Muscle layer of duodenum (tissue), 2 donors: ENCODE results near the gene DTWD2.
"Not testable (repeated sequence)": the region's sequence is repeated elsewhere in the genome, so short reads cannot be mapped to it uniquely, and the experiment has no call there.

Experiments used
- H3K27ac ChIP-seq: one replicate; pipeline ENCODE4 v1.7.0; 2013; ENCODE audit warnings: mild to moderate bottlenecking, low read length
- H3K27me3 ChIP-seq: one replicate; pipeline ENCODE4 v1.7.0; 2013; ENCODE audit warnings: low read depth, mild to moderate bottlenecking, control low read depth, low read length
- H3K36me3 ChIP-seq, 2 donors: one replicate each; pipeline ENCODE4 v1.7.0; 2013; ENCODE audit warnings: low read length in 2 of 2, control low read depth in 1 of 2, mild to moderate bottlenecking in 1 of 2; ENCODE audit not compliant: insufficient read depth in 2 of 2, control insufficient read depth in 1 of 2
- H3K4me1 ChIP-seq, 2 donors: one replicate each; pipeline ENCODE4 v1.7.0; 2013; ENCODE audit warnings: low read length in 2 of 2, mild to moderate bottlenecking in 2 of 2, control low read depth in 1 of 2, moderate library complexity in 1 of 2; ENCODE audit not compliant: insufficient read depth in 2 of 2, control insufficient read depth in 1 of 2
- H3K4me3 ChIP-seq, 2 donors: one replicate each; pipeline ENCODE4 v1.7.0; 2013; ENCODE audit warnings: low read length in 2 of 2, low read depth in 1 of 2, mild to moderate bottlenecking in 1 of 2
- H3K9me3 ChIP-seq, 2 donors: one replicate each; pipeline ENCODE4 v1.7.0; 2013; ENCODE audit warnings: low read length in 2 of 2, control low read depth in 1 of 2, mild to moderate bottlenecking in 1 of 2; ENCODE audit not compliant: control insufficient read depth in 1 of 2
- donor health status: healthy.

DTWD2 gene

GRCh38 chr5:118902656-118903438 lies 85.5 kb downstream of the DTWD2 start:
- H3K27ac ChIP-seq, result no peak overlapping the region
- H3K9me3 ChIP-seq, result no peaks in the 10 kb centered on the region
- H3K27me3 ChIP-seq, result no peaks in the 10 kb centered on the region
- no peaks in the 10 kb centered on the region for H3K36me3 ChIP-seq
- H3K4me3 ChIP-seq, result no peak overlapping the region
- H3K4me1 ChIP-seq, result no peaks in the 10 kb centered on the region

- Histone ChIP-seq H3K4me3 (no peak overlapping the region), H3K27me3 (no peaks in the 10 kb centered on the region), H3K36me3 (no peaks in the 10 kb centered on the region), H3K27ac (no peak overlapping the region), H3K9me3 (no peaks in the 10 kb centered on the region), H3K4me1 (no peaks in the 10 kb centered on the region)
Measured at GRCh38 chr5:118894709-118895108, 93.6 kb downstream of the DTWD2 start.

- Histone ChIP-seq H3K36me3 (no peaks in the 10 kb centered on the region), H3K4me1 (no peaks in the 10 kb centered on the region), H3K27ac (no peak overlapping the region), H3K4me3 (no peak overlapping the region), H3K27me3 (no peaks in the 10 kb centered on the region), H3K9me3 (no peaks in the 10 kb centered on the region)
Measured at GRCh38 chr5:118891252-118891651, 97.1 kb downstream of the DTWD2 start.

- H3K4me1 ChIP-seq, result no peaks in the 10 kb centered on the region
- H3K27ac ChIP-seq, result no peak overlapping the region
- no peaks in the 10 kb centered on the region for H3K27me3 ChIP-seq
- H3K36me3 ChIP-seq, result no peaks in the 10 kb centered on the region
- H3K4me3 ChIP-seq, result no peak overlapping the region
- H3K9me3 ChIP-seq, result no peaks in the 10 kb centered on the region
Measured at GRCh38 chr5:118889165-118889564, 99.2 kb downstream of the DTWD2 start.

GRCh38 chr5:118888556-118888955 lies 99.8 kb downstream of the DTWD2 start:
- Histone ChIP-seq H3K4me1 (no peaks in the 10 kb centered on the region), H3K4me3 (no peak overlapping the region), H3K27ac (no peak overlapping the region), H3K27me3 (no peaks in the 10 kb centered on the region), H3K9me3 (no peaks in the 10 kb centered on the region), H3K36me3 (no peaks in the 10 kb centered on the region)

- Histone ChIP-seq H3K36me3 (no peaks in the 10 kb centered on the region), H3K4me1 (no peaks in the 10 kb centered on the region), H3K27me3 (no peaks in the 10 kb centered on the region), H3K27ac (no peak overlapping the region), H3K4me3 (no peak overlapping the region), H3K9me3 (no peaks in the 10 kb centered on the region)
Measured at GRCh38 chr5:118883362-118883761, 105.0 kb downstream of the DTWD2 start.

- no peak overlapping the region for H3K27ac ChIP-seq
- H3K4me3 ChIP-seq, result no peak overlapping the region
- no peaks in the 10 kb centered on the region for H3K4me1 ChIP-seq
- H3K36me3 ChIP-seq, result no peaks in the 10 kb centered on the region
- H3K27me3 ChIP-seq, result no peaks in the 10 kb centered on the region
- peaks cover 0 to 5% of the 10 kb centered on the region in 2 donors for H3K9me3 ChIP-seq
Measured at GRCh38 chr5:118882666-118883065, 105.7 kb downstream of the DTWD2 start.

GRCh38 chr5:118876852-118877251 lies 111.5 kb downstream of the DTWD2 start:
- not testable (repeated sequence) for H3K4me3 ChIP-seq, H3K27me3 ChIP-seq, H3K4me1 ChIP-seq, H3K27ac ChIP-seq, H3K36me3 ChIP-seq
- peaks cover 0 to 21% of the 10 kb centered on the region in 2 donors for H3K9me3 ChIP-seq

- Histone ChIP-seq H3K4me1 (no peaks in the 10 kb centered on the region), H3K27me3 (no peaks in the 10 kb centered on the region), H3K4me3 (no peak overlapping the region), H3K9me3 (peaks cover 0 to 21% of the 10 kb centered on the region in 2 donors), H3K27ac (no peak overlapping the region), H3K36me3 (peaks cover 0 to 3% of the 10 kb centered on the region in 2 donors)
Measured at GRCh38 chr5:118875131-118875530, 113.2 kb downstream of the DTWD2 start.

- Histone ChIP-seq H3K27me3 (no peaks in the 10 kb centered on the region), H3K4me3 (no peak overlapping the region), H3K27ac (no peak overlapping the region), H3K9me3 (peaks cover 0 to 21% of the 10 kb centered on the region in 2 donors), H3K36me3 (peaks cover 0 to 3% of the 10 kb centered on the region in 2 donors), H3K4me1 (no peaks in the 10 kb centered on the region)
Measured at GRCh38 chr5:118873417-118873816, 114.9 kb downstream of the DTWD2 start.

GRCh38 chr5:118863345-118863744 lies 125.0 kb downstream of the DTWD2 start:
- no peak overlapping the region for H3K4me3 ChIP-seq
- no peak overlapping the region for H3K27ac ChIP-seq
- no peaks in the 10 kb centered on the region for H3K9me3 ChIP-seq
- no peaks in the 10 kb centered on the region for H3K4me1 ChIP-seq
- peaks cover 0 to 3% of the 10 kb centered on the region in 2 donors for H3K36me3 ChIP-seq
- H3K27me3 ChIP-seq, result no peaks in the 10 kb centered on the region

- peaks cover 0 to 3% of the 10 kb centered on the region in 2 donors for H3K36me3 ChIP-seq
- H3K4me3 ChIP-seq, result no peak overlapping the region
- no peaks in the 10 kb centered on the region for H3K4me1 ChIP-seq
- H3K9me3 ChIP-seq, result no peaks in the 10 kb centered on the region
- H3K27ac ChIP-seq, result no peak overlapping the region
- no peaks in the 10 kb centered on the region for H3K27me3 ChIP-seq
Measured at GRCh38 chr5:118862596-118862995, 125.8 kb downstream of the DTWD2 start.
